ENCODE data around the gene HYPK. TPM values are rescaled to one million over a fixed set of nuclear protein-coding genes. Genes with fewer than 3 reads are reported as not detected.

Gene HYPK
- polyA plus RNA-seq, 1 donor from 2014 or later = 5.0 TPM

GRCh38 chr15:43795997-43796396, 4.4 kb upstream of the HYPK start:
- H4K20me1 ChIP-seq (ENCODE audit: insufficient read depth) = no peaks in the 10 kb centered on the region
- H3K4me3 ChIP-seq (ENCODE audit: low read length) = no peak overlapping the region
- peaks cover 13% of the 10 kb centered on the region for H3K79me2 ChIP-seq (replicated peaks; ENCODE audit: insufficient read depth, low read length)
- H3K27ac ChIP-seq (ENCODE audit: low read length) = no peak overlapping the region
- no peak overlapping the region for H3K4me2 ChIP-seq (ENCODE audit: low read length)
- H3K9me2 ChIP-seq (ENCODE audit: insufficient read depth, low read length) = no peaks in the 10 kb centered on the region
- no peaks in the 10 kb centered on the region for H3K27me3 ChIP-seq (ENCODE audit: insufficient read depth, low read depth, low read length)
- H3K9me3 ChIP-seq (ENCODE audit: low read length) = no peaks in the 10 kb centered on the region
- no peak overlapping the region for H2AFZ ChIP-seq (ENCODE audit: low read depth, low read length)
- TF ChIP-seq POLR2AphosphoS5 (IDR thresholded peaks at IDR 0.05) = no peak
- peaks cover 10% of the 10 kb centered on the region for H3K36me3 ChIP-seq (ENCODE audit: insufficient read depth, low read length)
- H3F3A ChIP-seq (ENCODE audit: insufficient read depth, low read length, poor library complexity, severe bottlenecking) = no peaks in the 10 kb centered on the region
- H3K9ac ChIP-seq (ENCODE audit: low read length) = no peak overlapping the region

- Histone ChIP-seq H3K9ac (ENCODE audit: low read length) (no peak overlapping the region), H3K9me2 (ENCODE audit: insufficient read depth, low read length) (no peaks in the 10 kb centered on the region), H3K27me3 (ENCODE audit: insufficient read depth, low read depth, low read length) (no peaks in the 10 kb centered on the region), H3K36me3 (ENCODE audit: insufficient read depth, low read length) (peaks cover 10% of the 10 kb centered on the region), H3K4me2 (ENCODE audit: low read length) (no peak overlapping the region), H3F3A (ENCODE audit: insufficient read depth, low read length, poor library complexity, severe bottlenecking) (no peaks in the 10 kb centered on the region), H3K9me3 (ENCODE audit: low read length) (no peaks in the 10 kb centered on the region), H3K79me2 (replicated peaks; ENCODE audit: insufficient read depth, low read length) (peaks cover 16% of the 10 kb centered on the region), H2AFZ (ENCODE audit: low read depth, low read length) (no peak overlapping the region), H4K20me1 (ENCODE audit: insufficient read depth) (no peaks in the 10 kb centered on the region), H3K27ac (ENCODE audit: low read length) (no peak overlapping the region), H3K4me3 (ENCODE audit: low read length) (no peak overlapping the region)
- TF ChIP-seq EZH2 (IDR thresholded peaks at IDR 0.05; ENCODE audit: borderline replicate concordance, insufficient read depth, low read length, poor library complexity, severe bottlenecking) = no peak
- TF ChIP-seq TAF1 (IDR thresholded peaks at IDR 0.05; ENCODE audit: low read depth) = no peak
- no peak for TF ChIP-seq POLR2AphosphoS5 (IDR thresholded peaks at IDR 0.05)
Measured at GRCh38 chr15:43796566-43796965, 3.8 kb upstream of the HYPK start.

DNA sequence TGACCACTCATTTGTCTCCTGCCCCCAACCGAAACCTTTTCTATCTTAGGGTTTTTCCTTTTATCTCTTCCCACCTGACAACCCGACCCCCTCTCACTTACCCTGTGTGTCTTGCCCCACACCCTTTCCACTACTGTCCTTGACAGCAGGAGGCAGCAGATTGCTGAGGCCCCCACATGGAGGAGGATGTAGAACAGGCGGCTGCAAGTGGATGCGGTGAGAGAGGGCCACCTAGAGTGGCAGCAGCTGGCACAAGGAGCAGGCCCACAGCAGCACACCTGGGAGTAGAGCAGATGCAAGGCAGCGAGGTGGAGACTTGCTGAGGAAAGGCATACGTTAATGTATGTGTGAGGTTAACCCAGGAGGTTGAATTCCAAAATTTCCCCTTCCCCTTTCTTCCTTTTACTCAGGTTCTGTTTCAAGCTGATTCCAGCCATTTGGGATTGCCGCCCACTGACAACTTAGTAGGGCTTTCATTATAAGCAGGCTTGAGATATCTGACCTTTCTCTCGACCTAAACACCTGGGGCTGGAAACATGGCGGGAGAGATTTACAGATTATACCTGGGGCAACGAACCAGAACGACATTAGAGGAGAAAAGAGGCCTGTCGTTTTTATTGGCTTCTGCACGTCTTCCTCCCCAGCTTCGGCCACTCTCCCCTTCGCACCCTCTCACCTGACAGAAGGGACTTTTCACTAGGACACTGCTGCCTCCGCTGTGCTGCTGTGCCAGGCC, 1.0 kb upstream of the HYPK start:
- no peaks in the 10 kb centered on the region for H3K9me3 ChIP-seq (ENCODE audit: low read length)
- H3K27ac ChIP-seq (ENCODE audit: low read length) = peak overlapping the region; percentile 82
- H3K4me3 ChIP-seq (ENCODE audit: low read length) = no peak overlapping the region
- H4K20me1 ChIP-seq (ENCODE audit: insufficient read depth) = no peaks in the 10 kb centered on the region
- H3F3A ChIP-seq (ENCODE audit: insufficient read depth, low read length, poor library complexity, severe bottlenecking) = no peaks in the 10 kb centered on the region
- no peaks in the 10 kb centered on the region for H3K27me3 ChIP-seq (ENCODE audit: insufficient read depth, low read depth, low read length)
- TF ChIP-seq TAF1 (IDR thresholded peaks at IDR 0.05; ENCODE audit: low read depth) (no peak), RAD21 (conservative IDR thresholded peaks at IDR 0.05) (no peak), MXI1 (conservative IDR thresholded peaks at IDR 0.05; ENCODE audit: poor library complexity, severe bottlenecking) (no peak), EP300 (conservative IDR thresholded peaks at IDR 0.05; ENCODE audit: poor library complexity, severe bottlenecking) (no peak), EZH2 (IDR thresholded peaks at IDR 0.05; ENCODE audit: borderline replicate concordance, insufficient read depth, low read length, poor library complexity, severe bottlenecking) (no peak), POLR2AphosphoS5 (IDR thresholded peaks at IDR 0.05) (no peak), SMC3 (conservative IDR thresholded peaks at IDR 0.05; ENCODE audit: poor library complexity) (no peak)
- TF ChIP-seq, protein P1, sequence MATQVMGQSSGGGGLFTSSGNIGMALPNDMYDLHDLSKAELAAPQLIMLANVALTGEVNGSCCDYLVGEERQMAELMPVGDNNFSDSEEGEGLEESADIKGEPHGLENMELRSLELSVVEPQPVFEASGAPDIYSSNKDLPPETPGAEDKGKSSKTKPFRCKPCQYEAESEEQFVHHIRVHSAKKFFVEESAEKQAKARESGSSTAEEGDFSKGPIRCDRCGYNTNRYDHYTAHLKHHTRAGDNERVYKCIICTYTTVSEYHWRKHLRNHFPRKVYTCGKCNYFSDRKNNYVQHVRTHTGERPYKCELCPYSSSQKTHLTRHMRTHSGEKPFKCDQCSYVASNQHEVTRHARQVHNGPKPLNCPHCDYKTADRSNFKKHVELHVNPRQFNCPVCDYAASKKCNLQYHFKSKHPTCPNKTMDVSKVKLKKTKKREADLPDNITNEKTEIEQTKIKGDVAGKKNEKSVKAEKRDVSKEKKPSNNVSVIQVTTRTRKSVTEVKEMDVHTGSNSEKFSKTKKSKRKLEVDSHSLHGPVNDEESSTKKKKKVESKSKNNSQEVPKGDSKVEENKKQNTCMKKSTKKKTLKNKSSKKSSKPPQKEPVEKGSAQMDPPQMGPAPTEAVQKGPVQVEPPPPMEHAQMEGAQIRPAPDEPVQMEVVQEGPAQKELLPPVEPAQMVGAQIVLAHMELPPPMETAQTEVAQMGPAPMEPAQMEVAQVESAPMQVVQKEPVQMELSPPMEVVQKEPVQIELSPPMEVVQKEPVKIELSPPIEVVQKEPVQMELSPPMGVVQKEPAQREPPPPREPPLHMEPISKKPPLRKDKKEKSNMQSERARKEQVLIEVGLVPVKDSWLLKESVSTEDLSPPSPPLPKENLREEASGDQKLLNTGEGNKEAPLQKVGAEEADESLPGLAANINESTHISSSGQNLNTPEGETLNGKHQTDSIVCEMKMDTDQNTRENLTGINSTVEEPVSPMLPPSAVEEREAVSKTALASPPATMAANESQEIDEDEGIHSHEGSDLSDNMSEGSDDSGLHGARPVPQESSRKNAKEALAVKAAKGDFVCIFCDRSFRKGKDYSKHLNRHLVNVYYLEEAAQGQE (IDR thresholded peaks at IDR 0.05; ENCODE audit: borderline replicate concordance) = no peak
- TF ChIP-seq, protein P2, sequence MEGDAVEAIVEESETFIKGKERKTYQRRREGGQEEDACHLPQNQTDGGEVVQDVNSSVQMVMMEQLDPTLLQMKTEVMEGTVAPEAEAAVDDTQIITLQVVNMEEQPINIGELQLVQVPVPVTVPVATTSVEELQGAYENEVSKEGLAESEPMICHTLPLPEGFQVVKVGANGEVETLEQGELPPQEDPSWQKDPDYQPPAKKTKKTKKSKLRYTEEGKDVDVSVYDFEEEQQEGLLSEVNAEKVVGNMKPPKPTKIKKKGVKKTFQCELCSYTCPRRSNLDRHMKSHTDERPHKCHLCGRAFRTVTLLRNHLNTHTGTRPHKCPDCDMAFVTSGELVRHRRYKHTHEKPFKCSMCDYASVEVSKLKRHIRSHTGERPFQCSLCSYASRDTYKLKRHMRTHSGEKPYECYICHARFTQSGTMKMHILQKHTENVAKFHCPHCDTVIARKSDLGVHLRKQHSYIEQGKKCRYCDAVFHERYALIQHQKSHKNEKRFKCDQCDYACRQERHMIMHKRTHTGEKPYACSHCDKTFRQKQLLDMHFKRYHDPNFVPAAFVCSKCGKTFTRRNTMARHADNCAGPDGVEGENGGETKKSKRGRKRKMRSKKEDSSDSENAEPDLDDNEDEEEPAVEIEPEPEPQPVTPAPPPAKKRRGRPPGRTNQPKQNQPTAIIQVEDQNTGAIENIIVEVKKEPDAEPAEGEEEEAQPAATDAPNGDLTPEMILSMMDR (IDR thresholded peaks at IDR 0.05; ENCODE audit: poor library complexity, severe bottlenecking) = no peak
- H3K79me2 ChIP-seq (replicated peaks; ENCODE audit: insufficient read depth, low read length) = peaks cover 8% of the 10 kb centered on the region
- no peak overlapping the region for H3K4me2 ChIP-seq (ENCODE audit: low read length)
- H3K36me3 ChIP-seq (ENCODE audit: insufficient read depth, low read length) = peaks cover 7% of the 10 kb centered on the region
- H2AFZ ChIP-seq (ENCODE audit: low read depth, low read length) = no peak overlapping the region
- no peak overlapping the region for H3K9ac ChIP-seq (ENCODE audit: low read length)
- no peaks in the 10 kb centered on the region for H3K9me2 ChIP-seq (ENCODE audit: insufficient read depth, low read length)

Measured in neural cell (in vitro differentiated cells).